HG02610 (cell line): ENCODE results near the gene REXO5.
"Not testable (repeated sequence)": the region's sequence is repeated elsewhere in the genome, so short reads cannot be mapped to it uniquely, and the experiment has no call there.

Source experiments
- ATAC-seq: cut with Tn5 transposase; IDR thresholded peaks from one replicate; pipeline ENCODE4 v1.9.1; 2021; ENCODE audit warnings: mild to moderate bottlenecking, moderate library complexity; ENCODE audit not compliant: unreplicated experiment

The REXO5 gene

GRCh38 chr16:20846030-20846429 is 39.7 kb downstream of the REXO5 start:
- ATAC-seq: no peak

GRCh38 chr16:20846551-20846950 is 40.2 kb downstream of the REXO5 start:
- no peak for ATAC-seq

- no peak for ATAC-seq
These were observed 41.2 kb downstream of the REXO5 start for GRCh38 chr16:20847550-20847949.

- no peak for ATAC-seq
These were observed 43.5 kb downstream of the REXO5 start for GRCh38 chr16:20849589-20850390.

GRCh38 chr16:20850981-20851380 is 44.7 kb downstream of the REXO5 start:
- ATAC-seq: no peak

- ATAC-seq: no peak
These were observed 45.3 kb downstream of the REXO5 start for GRCh38 chr16:20851601-20852000.

GRCh38 chr16:20853143-20853542 is 46.8 kb downstream of the REXO5 start:
- ATAC-seq: no peak

- no peak for ATAC-seq
These were observed 47.8 kb downstream of the REXO5 start for GRCh38 chr16:20853981-20854620.

GRCh38 chr16:20854963-20855362 is 48.6 kb downstream of the REXO5 start:
- ATAC-seq: no peak

- ATAC-seq: no peak
These were observed 51.0 kb downstream of the REXO5 start for GRCh38 chr16:20857281-20857680.

GRCh38 chr16:20859229-20859628 is 52.9 kb downstream of the REXO5 start:
- no peak for ATAC-seq

- no peak for ATAC-seq
These were observed 53.4 kb downstream of the REXO5 start for GRCh38 chr16:20859699-20860098.

GRCh38 chr16:20860361-20860760 is 54.0 kb downstream of the REXO5 start:
- ATAC-seq: no peak

GRCh38 chr16:20860995-20861394 is 54.7 kb downstream of the REXO5 start:
- ATAC-seq: not testable (repeated sequence)

- no peak for ATAC-seq
These were observed 56.0 kb downstream of the REXO5 start for GRCh38 chr16:20862162-20862960.

- ATAC-seq: not testable (repeated sequence)
These were observed 58.0 kb downstream of the REXO5 start for GRCh38 chr16:20864376-20864775.

- peak; percentile 81 for ATAC-seq
These were observed 59.2 kb downstream of the REXO5 start for GRCh38 chr16:20865420-20866131.

GRCh38 chr16:20866145-20866772 is 59.9 kb downstream of the REXO5 start:
- ATAC-seq: no peak

- no peak for ATAC-seq
These were observed 60.5 kb downstream of the REXO5 start for GRCh38 chr16:20866801-20867200.

GRCh38 chr16:20867585-20867984 is 61.3 kb downstream of the REXO5 start:
- no peak for ATAC-seq

- ATAC-seq: no peak
These were observed 62.6 kb downstream of the REXO5 start for GRCh38 chr16:20868890-20869289.
